Measurements from ENCODE around the gene RAB2B. TPM values are rescaled to one million over a fixed set of nuclear protein-coding genes. Genes with fewer than 3 reads are reported as not detected.

RAB2B gene
- 37.6 and 40.3 TPM in 2 replicates for total RNA-seq (2014; rRNA removed; shearing (Covaris generic); ENCODE audit: low replicate concordance)

GRCh38 chr14:21476925-21477681 is at the start of gene RAB2B, which contains the start of gene TOX4:
Gene RAB2B, minus strand, starts transcription at chr14:21476959. Its CDS starts 87 bp downstream, at chr14:21476872.
Gene TOX4, plus strand, starts transcription at chr14:21477195. Its CDS starts 84 bp downstream, at chr14:21477279.
- peak within 1 kb of the TSS; percentile 86 for H3K9ac ChIP-seq (ENCODE audit: low read length)
- DNase-seq, result peak; percentile 100
- peak within 1 kb of the TSS; percentile 13; the same call in 1 of the 2 replicates for H3K27ac ChIP-seq (ENCODE audit: low read length)
- no peaks in the 10 kb centered on the region for H3K9me2 ChIP-seq (replicated peaks; ENCODE audit: insufficient read depth, low read length)
- peaks cover 11% of the 10 kb centered on the region; the same call in 1 of the 2 replicates for H3K36me3 ChIP-seq (ENCODE audit: insufficient read depth, low read length)
- H3K4me3 ChIP-seq (ENCODE audit: low read length), result peak within 1 kb of the TSS; percentile 98
- H2AFZ ChIP-seq (ENCODE audit: low read length), result peak within 1 kb of the TSS; percentile 45
- peaks cover 78% of the 10 kb centered on the region for H3K79me2 ChIP-seq (ENCODE audit: low read length)
- peak within 1 kb of the TSS; percentile 94 for H3K4me2 ChIP-seq (ENCODE audit: low read depth, low read length, poor library complexity, severe bottlenecking)
- peaks cover 23% of the 10 kb centered on the region for H3K4me1 ChIP-seq (ENCODE audit: low read length)
- H4K20me1 ChIP-seq (ENCODE audit: insufficient read depth, low read depth, low read length), result peaks cover 16% of the 10 kb centered on the region; the same call in 1 of the 2 replicates
- H3K9me3 ChIP-seq (ENCODE audit: low read length), result no peaks in the 10 kb centered on the region
- no peaks in the 10 kb centered on the region for H3K27me3 ChIP-seq (ENCODE audit: low read length)

- Histone ChIP-seq H3K36me3 (ENCODE audit: insufficient read depth, low read length) (no peaks in the 10 kb centered on the region), H3K9ac (ENCODE audit: low read length) (no peak within 1 kb of the TSS), H3K4me3 (ENCODE audit: low read length) (0 out of 2 replicates have a peak within 1 kb of the TSS, but pooled peaks have one; percentile 26), H3K4me2 (ENCODE audit: low read depth, low read length, poor library complexity, severe bottlenecking) (peak within 1 kb of the TSS; percentile 37), H4K20me1 (ENCODE audit: insufficient read depth, low read depth, low read length) (no peaks in the 10 kb centered on the region), H3K9me3 (ENCODE audit: low read length) (no peaks in the 10 kb centered on the region), H3K9me2 (replicated peaks; ENCODE audit: insufficient read depth, low read length) (no peaks in the 10 kb centered on the region), H3K27ac (ENCODE audit: low read length) (no peak within 1 kb of the TSS), H2AFZ (ENCODE audit: low read length) (no peak within 1 kb of the TSS), H3K4me1 (ENCODE audit: low read length) (peaks cover 35% of the 10 kb centered on the region), H3K27me3 (ENCODE audit: low read length) (no peaks in the 10 kb centered on the region), H3K79me2 (ENCODE audit: low read length) (no peaks in the 10 kb centered on the region)
- DNase-seq, result no peak
These were observed 49.4 kb upstream of the RAB2B start, which contains the start of gene SALL2 for GRCh38 chr14:21525962-21526671. Gene SALL2, minus strand, starts transcription at chr14:21526346. Its CDS starts 219 bp downstream, at chr14:21526127.

- Histone ChIP-seq H3K4me1 (ENCODE audit: low read length) (peaks cover 35% of the 10 kb centered on the region), H3K4me2 (ENCODE audit: low read depth, low read length, poor library complexity, severe bottlenecking) (no peak overlapping the region), H3K4me3 (ENCODE audit: low read length) (no peak overlapping the region), H3K36me3 (ENCODE audit: insufficient read depth, low read length) (no peaks in the 10 kb centered on the region), H3K9me3 (ENCODE audit: low read length) (no peaks in the 10 kb centered on the region), H3K9ac (ENCODE audit: low read length) (no peak overlapping the region), H3K79me2 (ENCODE audit: low read length) (no peaks in the 10 kb centered on the region), H2AFZ (ENCODE audit: low read length) (no peak overlapping the region), H4K20me1 (ENCODE audit: insufficient read depth, low read depth, low read length) (no peaks in the 10 kb centered on the region), H3K9me2 (replicated peaks; ENCODE audit: insufficient read depth, low read length) (no peaks in the 10 kb centered on the region), H3K27me3 (ENCODE audit: low read length) (no peaks in the 10 kb centered on the region), H3K27ac (ENCODE audit: low read length) (no peak overlapping the region)
- DNase-seq, result no peak
These were observed 48.8 kb upstream of the RAB2B start for GRCh38 chr14:21525571-21525961.

GRCh38 chr14:21524575-21525490 is 48.1 kb upstream of the RAB2B start:
- no peak overlapping the region for H3K4me2 ChIP-seq (ENCODE audit: low read depth, low read length, poor library complexity, severe bottlenecking)
- H2AFZ ChIP-seq (ENCODE audit: low read length), result no peak overlapping the region
- no peaks in the 10 kb centered on the region for H3K9me3 ChIP-seq (ENCODE audit: low read length)
- no peak overlapping the region for H3K9ac ChIP-seq (ENCODE audit: low read length)
- H3K9me2 ChIP-seq (replicated peaks; ENCODE audit: insufficient read depth, low read length), result no peaks in the 10 kb centered on the region
- no peak overlapping the region for H3K4me3 ChIP-seq (ENCODE audit: low read length)
- no peak for DNase-seq
- H3K79me2 ChIP-seq (ENCODE audit: low read length), result no peaks in the 10 kb centered on the region
- no peaks in the 10 kb centered on the region for H3K36me3 ChIP-seq (ENCODE audit: insufficient read depth, low read length)
- no peaks in the 10 kb centered on the region for H3K27me3 ChIP-seq (ENCODE audit: low read length)
- H4K20me1 ChIP-seq (ENCODE audit: insufficient read depth, low read depth, low read length), result no peaks in the 10 kb centered on the region
- no peak overlapping the region for H3K27ac ChIP-seq (ENCODE audit: low read length)
- H3K4me1 ChIP-seq (ENCODE audit: low read length), result peaks cover 35% of the 10 kb centered on the region

- no peak overlapping the region for H3K4me3 ChIP-seq (ENCODE audit: low read length)
These were observed 46.4 kb upstream of the RAB2B start for GRCh38 chr14:21523203-21523602.

GRCh38 chr14:21521501-21521900 is 44.7 kb upstream of the RAB2B start:
- Histone ChIP-seq H3K36me3 (ENCODE audit: insufficient read depth, low read length) (no peaks in the 10 kb centered on the region), H3K9ac (ENCODE audit: low read length) (no peak overlapping the region), H3K4me2 (ENCODE audit: low read depth, low read length, poor library complexity, severe bottlenecking) (no peak overlapping the region), H3K79me2 (ENCODE audit: low read length) (no peaks in the 10 kb centered on the region), H3K27ac (ENCODE audit: low read length) (no peak overlapping the region), H3K27me3 (ENCODE audit: low read length) (no peaks in the 10 kb centered on the region), H3K9me3 (ENCODE audit: low read length) (no peaks in the 10 kb centered on the region), H3K9me2 (replicated peaks; ENCODE audit: insufficient read depth, low read length) (no peaks in the 10 kb centered on the region), H2AFZ (ENCODE audit: low read length) (no peak overlapping the region), H3K4me3 (ENCODE audit: low read length) (no peak overlapping the region), H4K20me1 (ENCODE audit: insufficient read depth, low read depth, low read length) (no peaks in the 10 kb centered on the region), H3K4me1 (ENCODE audit: low read length) (peaks cover 4% of the 10 kb centered on the region)
- DNase-seq, result no peak

More at GRCh38 chr14:21523203-21523602, 46.4 kb upstream of the RAB2B start:
- no peaks in the 10 kb centered on the region for H3K27me3 ChIP-seq (ENCODE audit: low read length)
- H3K9ac ChIP-seq (ENCODE audit: low read length), result no peak overlapping the region
- H4K20me1 ChIP-seq (ENCODE audit: insufficient read depth, low read depth, low read length), result no peaks in the 10 kb centered on the region
- no peaks in the 10 kb centered on the region for H3K36me3 ChIP-seq (ENCODE audit: insufficient read depth, low read length)
- no peaks in the 10 kb centered on the region for H3K9me3 ChIP-seq (ENCODE audit: low read length)
- no peaks in the 10 kb centered on the region for H3K79me2 ChIP-seq (ENCODE audit: low read length)
- H3K9me2 ChIP-seq (replicated peaks; ENCODE audit: insufficient read depth, low read length), result no peaks in the 10 kb centered on the region
- H3K4me2 ChIP-seq (ENCODE audit: low read depth, low read length, poor library complexity, severe bottlenecking), result no peak overlapping the region
- peaks cover 21% of the 10 kb centered on the region for H3K4me1 ChIP-seq (ENCODE audit: low read length)
- H3K27ac ChIP-seq (ENCODE audit: low read length), result no peak overlapping the region
- H2AFZ ChIP-seq (ENCODE audit: low read length), result no peak overlapping the region
- no peak for DNase-seq

GRCh38 chr14:21520767-21521166 is 44.0 kb upstream of the RAB2B start:
- Histone ChIP-seq H3K9ac (ENCODE audit: low read length) (no peak overlapping the region), H3K27ac (ENCODE audit: low read length) (no peak overlapping the region), H3K36me3 (ENCODE audit: insufficient read depth, low read length) (no peaks in the 10 kb centered on the region), H3K27me3 (ENCODE audit: low read length) (no peaks in the 10 kb centered on the region), H3K79me2 (ENCODE audit: low read length) (no peaks in the 10 kb centered on the region), H3K4me2 (ENCODE audit: low read depth, low read length, poor library complexity, severe bottlenecking) (no peak overlapping the region), H4K20me1 (ENCODE audit: insufficient read depth, low read depth, low read length) (no peaks in the 10 kb centered on the region), H3K9me2 (replicated peaks; ENCODE audit: insufficient read depth, low read length) (no peaks in the 10 kb centered on the region), H2AFZ (ENCODE audit: low read length) (no peak overlapping the region), H3K4me1 (ENCODE audit: low read length) (no peaks in the 10 kb centered on the region), H3K4me3 (ENCODE audit: low read length) (no peak overlapping the region), H3K9me3 (ENCODE audit: low read length) (no peaks in the 10 kb centered on the region)
- no peak for DNase-seq

Measured in Karpas-422 (cell line).